ENCODE data around the gene ANKRD6. TPM values are rescaled to one million over a fixed set of nuclear protein-coding genes. Genes with fewer than 3 reads are reported as not detected.

Gene ANKRD6
- total RNA-seq, 1 experiment from 2014 or later: 13.9 TPM

- TF ChIP-seq, protein P1, sequence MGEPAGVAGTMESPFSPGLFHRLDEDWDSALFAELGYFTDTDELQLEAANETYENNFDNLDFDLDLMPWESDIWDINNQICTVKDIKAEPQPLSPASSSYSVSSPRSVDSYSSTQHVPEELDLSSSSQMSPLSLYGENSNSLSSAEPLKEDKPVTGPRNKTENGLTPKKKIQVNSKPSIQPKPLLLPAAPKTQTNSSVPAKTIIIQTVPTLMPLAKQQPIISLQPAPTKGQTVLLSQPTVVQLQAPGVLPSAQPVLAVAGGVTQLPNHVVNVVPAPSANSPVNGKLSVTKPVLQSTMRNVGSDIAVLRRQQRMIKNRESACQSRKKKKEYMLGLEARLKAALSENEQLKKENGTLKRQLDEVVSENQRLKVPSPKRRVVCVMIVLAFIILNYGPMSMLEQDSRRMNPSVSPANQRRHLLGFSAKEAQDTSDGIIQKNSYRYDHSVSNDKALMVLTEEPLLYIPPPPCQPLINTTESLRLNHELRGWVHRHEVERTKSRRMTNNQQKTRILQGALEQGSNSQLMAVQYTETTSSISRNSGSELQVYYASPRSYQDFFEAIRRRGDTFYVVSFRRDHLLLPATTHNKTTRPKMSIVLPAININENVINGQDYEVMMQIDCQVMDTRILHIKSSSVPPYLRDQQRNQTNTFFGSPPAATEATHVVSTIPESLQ (CRISPR knock-in tag; IDR thresholded peaks at IDR 0.05): no peak
These were observed 27.8 kb downstream of the ANKRD6 start (continued) for GRCh38 chr6:89460713-89461112.

DNA sequence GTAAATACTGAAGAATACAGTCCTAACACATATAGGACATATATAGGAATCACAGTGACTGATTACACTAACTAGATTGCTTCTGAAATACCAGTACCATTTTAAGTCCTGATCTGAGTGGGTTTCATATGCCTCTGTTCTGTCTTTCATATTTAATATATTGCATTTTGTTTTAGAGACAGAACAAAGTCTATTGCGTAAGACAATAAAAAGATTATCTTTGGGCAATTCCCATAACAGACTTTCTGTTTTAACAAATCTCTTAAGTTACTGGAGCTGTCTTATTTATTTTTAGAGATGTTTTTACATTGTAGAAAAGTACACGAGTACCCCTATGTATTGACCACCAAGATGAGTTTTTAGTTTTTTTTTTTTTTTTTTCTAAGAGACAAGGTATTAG, 29.6 kb downstream of the ANKRD6 start:
- Mint-ChIP-seq H3K9me3 (no peaks in the 10 kb centered on the region), H3K27ac (no peak overlapping the region), H3K4me3 (no peak overlapping the region), H3K4me1 (no peaks in the 10 kb centered on the region; the same call in 1 of the 2 replicates), H3K36me3 (no peaks in the 10 kb centered on the region), H3K27me3 (ENCODE audit: low read depth) (no peaks in the 10 kb centered on the region)
- ChIA-PET POLR2A (no interaction called here), CTCF (no interaction called here)
- no peak for ATAC-seq
- DNase-seq (ENCODE audit: low spot score): no peak
- TF ChIP-seq STAT6 (CRISPR knock-in tag; conservative IDR thresholded peaks at IDR 0.05; ENCODE audit: low read depth): no peak
- TF ChIP-seq, protein P2, sequence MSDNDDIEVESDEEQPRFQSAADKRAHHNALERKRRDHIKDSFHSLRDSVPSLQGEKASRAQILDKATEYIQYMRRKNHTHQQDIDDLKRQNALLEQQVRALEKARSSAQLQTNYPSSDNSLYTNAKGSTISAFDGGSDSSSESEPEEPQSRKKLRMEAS (CRISPR knock-in tag; IDR thresholded peaks at IDR 0.05): no peak
- TF ChIP-seq ZNF138 (CRISPR knock-in tag; conservative IDR thresholded peaks at IDR 0.05): no peak

DNA sequence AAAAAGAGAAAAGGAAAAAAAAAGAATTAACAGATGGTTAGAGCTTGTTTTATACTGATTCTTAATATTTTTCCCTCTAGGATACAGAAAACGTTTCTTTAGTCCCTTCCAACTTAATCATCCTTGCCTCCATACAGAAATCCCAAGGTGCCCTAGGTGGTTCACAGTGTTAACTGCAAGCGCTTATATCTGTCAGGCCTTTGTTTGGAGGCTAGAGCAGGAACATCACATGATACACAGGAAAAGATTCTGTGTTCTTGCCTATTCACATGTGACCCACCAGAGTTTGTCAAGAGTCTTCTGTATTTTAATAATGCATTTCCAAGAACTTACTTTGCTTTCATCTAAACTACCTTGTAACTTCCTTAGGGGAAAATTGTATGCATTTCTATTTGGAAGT, 31.3 kb downstream of the ANKRD6 start:
- Mint-ChIP-seq H3K27me3 (ENCODE audit: low read depth) (no peaks in the 10 kb centered on the region), H3K36me3 (no peaks in the 10 kb centered on the region), H3K9me3 (no peaks in the 10 kb centered on the region), H3K4me1 (peaks cover 7% of the 10 kb centered on the region), H3K4me3 (no peak overlapping the region), H3K27ac (0 out of 2 replicates have a peak overlapping the region, but pooled peaks have one; percentile 75)
- no peak for ATAC-seq
- ChIA-PET CTCF (no interaction called here), POLR2A (no interaction called here)
- DNase-seq (ENCODE audit: low spot score): no peak
- no peak for TF ChIP-seq IRF2 (CRISPR knock-in tag; IDR thresholded peaks at IDR 0.05; ENCODE audit: borderline replicate concordance, low read depth)
- TF ChIP-seq, protein P3, sequence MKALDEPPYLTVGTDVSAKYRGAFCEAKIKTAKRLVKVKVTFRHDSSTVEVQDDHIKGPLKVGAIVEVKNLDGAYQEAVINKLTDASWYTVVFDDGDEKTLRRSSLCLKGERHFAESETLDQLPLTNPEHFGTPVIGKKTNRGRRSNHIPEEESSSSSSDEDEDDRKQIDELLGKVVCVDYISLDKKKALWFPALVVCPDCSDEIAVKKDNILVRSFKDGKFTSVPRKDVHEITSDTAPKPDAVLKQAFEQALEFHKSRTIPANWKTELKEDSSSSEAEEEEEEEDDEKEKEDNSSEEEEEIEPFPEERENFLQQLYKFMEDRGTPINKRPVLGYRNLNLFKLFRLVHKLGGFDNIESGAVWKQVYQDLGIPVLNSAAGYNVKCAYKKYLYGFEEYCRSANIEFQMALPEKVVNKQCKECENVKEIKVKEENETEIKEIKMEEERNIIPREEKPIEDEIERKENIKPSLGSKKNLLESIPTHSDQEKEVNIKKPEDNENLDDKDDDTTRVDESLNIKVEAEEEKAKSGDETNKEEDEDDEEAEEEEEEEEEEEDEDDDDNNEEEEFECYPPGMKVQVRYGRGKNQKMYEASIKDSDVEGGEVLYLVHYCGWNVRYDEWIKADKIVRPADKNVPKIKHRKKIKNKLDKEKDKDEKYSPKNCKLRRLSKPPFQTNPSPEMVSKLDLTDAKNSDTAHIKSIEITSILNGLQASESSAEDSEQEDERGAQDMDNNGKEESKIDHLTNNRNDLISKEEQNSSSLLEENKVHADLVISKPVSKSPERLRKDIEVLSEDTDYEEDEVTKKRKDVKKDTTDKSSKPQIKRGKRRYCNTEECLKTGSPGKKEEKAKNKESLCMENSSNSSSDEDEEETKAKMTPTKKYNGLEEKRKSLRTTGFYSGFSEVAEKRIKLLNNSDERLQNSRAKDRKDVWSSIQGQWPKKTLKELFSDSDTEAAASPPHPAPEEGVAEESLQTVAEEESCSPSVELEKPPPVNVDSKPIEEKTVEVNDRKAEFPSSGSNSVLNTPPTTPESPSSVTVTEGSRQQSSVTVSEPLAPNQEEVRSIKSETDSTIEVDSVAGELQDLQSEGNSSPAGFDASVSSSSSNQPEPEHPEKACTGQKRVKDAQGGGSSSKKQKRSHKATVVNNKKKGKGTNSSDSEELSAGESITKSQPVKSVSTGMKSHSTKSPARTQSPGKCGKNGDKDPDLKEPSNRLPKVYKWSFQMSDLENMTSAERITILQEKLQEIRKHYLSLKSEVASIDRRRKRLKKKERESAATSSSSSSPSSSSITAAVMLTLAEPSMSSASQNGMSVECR (CRISPR knock-in tag; IDR thresholded peaks at IDR 0.05; ENCODE audit: borderline replicate concordance): no peak
- TF ChIP-seq, protein P2 (CRISPR knock-in tag; IDR thresholded peaks at IDR 0.05): no peak
- TF ChIP-seq TCF7 (CRISPR knock-in tag; IDR thresholded peaks at IDR 0.05; ENCODE audit: low read depth): no peak
- no peak for TF ChIP-seq JUN (CRISPR knock-in tag; IDR thresholded peaks at IDR 0.05)
- TF ChIP-seq TP53 (CRISPR knock-in tag; IDR thresholded peaks at IDR 0.05): no peak
- TF ChIP-seq, protein P4, sequence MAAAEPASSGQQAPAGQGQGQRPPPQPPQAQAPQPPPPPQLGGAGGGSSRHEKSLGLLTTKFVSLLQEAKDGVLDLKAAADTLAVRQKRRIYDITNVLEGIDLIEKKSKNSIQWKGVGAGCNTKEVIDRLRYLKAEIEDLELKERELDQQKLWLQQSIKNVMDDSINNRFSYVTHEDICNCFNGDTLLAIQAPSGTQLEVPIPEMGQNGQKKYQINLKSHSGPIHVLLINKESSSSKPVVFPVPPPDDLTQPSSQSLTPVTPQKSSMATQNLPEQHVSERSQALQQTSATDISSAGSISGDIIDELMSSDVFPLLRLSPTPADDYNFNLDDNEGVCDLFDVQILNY (CRISPR knock-in tag; IDR thresholded peaks at IDR 0.05): no peak
- TF ChIP-seq FOXP4 (CRISPR knock-in tag; IDR thresholded peaks at IDR 0.05): no peak
- no peak for TF ChIP-seq CTCF (IDR thresholded peaks at IDR 0.05)
